H1 (cell line): ENCODE data around the gene HTR3D. TPM values are rescaled to one million over a fixed set of nuclear protein-coding genes. Genes with fewer than 3 reads are reported as not detected.

Source experiments
- CTCF ChIA-PET: fragments of 300-600 bp; sonication (Branson Sonifier 250); formaldehyde crosslinking; loops from one replicate; lab custom pipeline; 2021; ENCODE audit not compliant: partially characterized antibody; lab: Charles Lee
- POLR2A ChIA-PET: fragments of 300-600 bp; sonication (Branson Sonifier 250); formaldehyde crosslinking; loops from one replicate; lab custom pipeline; 2021; ENCODE audit warnings: inconsistent platforms; ENCODE audit not compliant: partially characterized antibody; lab: Charles Lee
- DNase-seq, 2 experiments: peaks; one replicate each; pipeline versions ENCODE4 v3.0.0 to v3.0.0-alpha.2; 2010 to 2022; ENCODE audit warnings: low spot score in 2 of 2, low read depth in 1 of 2, mixed read lengths in 1 of 2
- FAIRE-seq: peaks from 2 replicates; lab custom pipeline; 2011; peaks lifted over from hg19 to GRCh38; lab: Jason Lieb, UNC
- H2AFZ ChIP-seq: 2 replicates; pipeline ENCODE4 v1.8.1; 2012; ENCODE audit warnings: low read length, inconsistent platforms
- H2AK5ac ChIP-seq: 2 replicates; pipeline ENCODE4 v1.6.1; 2013; ENCODE audit warnings: low read depth, low read length
- H2BK120ac ChIP-seq: replicated peaks from 2 replicates; pipeline ENCODE3; 2013; ENCODE audit warnings: low read depth, low read length, inconsistent platforms
- H2BK12ac ChIP-seq: 2 replicates; pipeline ENCODE4 v1.6.1; 2013; ENCODE audit warnings: low read depth, low read length
- H2BK15ac ChIP-seq: 2 replicates; pipeline ENCODE4 v1.6.1; 2013; ENCODE audit warnings: low read length
- H2BK20ac ChIP-seq: 2 replicates; pipeline ENCODE4 v1.6.1; 2013; ENCODE audit warnings: low read length
- H2BK5ac ChIP-seq: 2 replicates; pipeline ENCODE4 v1.6.1; 2013; ENCODE audit warnings: low read depth, low read length
- H3K14ac ChIP-seq: 2 replicates; pipeline ENCODE4 v1.6.1; 2013; ENCODE audit warnings: inconsistent platforms; ENCODE audit not compliant: insufficient read length
- H3K18ac ChIP-seq: 2 replicates; pipeline ENCODE4 v1.6.1; 2013; ENCODE audit warnings: low read length; ENCODE audit errors: extremely low read depth
- H3K23ac ChIP-seq: 2 replicates; pipeline ENCODE4 v1.6.1; 2013; ENCODE audit warnings: inconsistent platforms; ENCODE audit not compliant: insufficient read length
- H3K23me2 ChIP-seq: 2 replicates; pipeline ENCODE4 v1.6.1; 2013; ENCODE audit warnings: low read depth, low read length
- H3K27ac ChIP-seq: 2 replicates; pipeline ENCODE4 v1.6.1; 2011; ENCODE audit warnings: low read depth, low read length, inconsistent platforms
- H3K27me3 ChIP-seq, 4 experiments: replicated peaks in 1 of 4; 1 replicate in 1 of 4; 2 replicates in 3 of 4; pipeline versions ENCODE4 v1.6.1 to v1.8.1; 2011 to 2013; ENCODE audit warnings: low read length in 3 of 4, mild to moderate bottlenecking in 3 of 4, inconsistent platforms in 2 of 4, mixed read lengths in 2 of 4, moderate library complexity in 1 of 4; ENCODE audit not compliant: control insufficient read depth in 3 of 4, insufficient read depth in 3 of 4; ENCODE audit errors: extremely low read depth in 1 of 4
- H3K36me3 ChIP-seq, 4 experiments: 2 replicates each; pipeline versions ENCODE4 v1.6.1 to v1.8.1; 2011 to 2013; ENCODE audit warnings: mild to moderate bottlenecking in 4 of 4, low read length in 3 of 4, moderate library complexity in 2 of 4, control low read depth in 1 of 4, inconsistent platforms in 1 of 4; ENCODE audit not compliant: insufficient read depth in 4 of 4, control insufficient read depth in 2 of 4
- H3K4ac ChIP-seq: replicated peaks from 2 replicates; pipeline ENCODE3; 2013; ENCODE audit warnings: low read length, low read depth, mixed read lengths, inconsistent platforms; ENCODE audit not compliant: insufficient read length
- H3K4me1 ChIP-seq, 4 experiments: replicated peaks in 1 of 4; 1 replicate in 1 of 4; 2 replicates in 3 of 4; pipeline versions ENCODE4 v1.6.1 to v1.8.1; 2011 to 2013; ENCODE audit warnings: low read length in 3 of 4, inconsistent platforms in 2 of 4, mixed read lengths in 1 of 4; ENCODE audit not compliant: insufficient read depth in 4 of 4, control insufficient read depth in 3 of 4
- H3K4me2 ChIP-seq, 2 experiments: 2 replicates each; pipeline versions ENCODE4 v1.6.1 to v1.8.1; 2011 to 2013; ENCODE audit warnings: low read depth in 2 of 2, low read length in 2 of 2, control low read depth in 1 of 2, inconsistent platforms in 1 of 2, mild to moderate bottlenecking in 1 of 2; ENCODE audit not compliant: insufficient read depth in 1 of 2
- H3K4me3 ChIP-seq, 4 experiments: fragments of 200-600, 300-600 bp in 1 of 4; sonication (generic), shearing (Covaris generic), sonication (Bioruptor Twin) in 1 of 4; 2 replicates each; pipeline versions ENCODE4 v1.5.1 to v1.8.1; 2011 to 2016; ENCODE audit warnings: low read length in 4 of 4, low read depth in 3 of 4, control low read depth in 2 of 4, inconsistent platforms in 2 of 4, mild to moderate bottlenecking in 2 of 4, mixed read lengths in 1 of 4, moderate library complexity in 1 of 4; ENCODE audit not compliant: insufficient read depth in 2 of 4; ENCODE audit errors: extremely low read depth in 1 of 4
- H3K56ac ChIP-seq: replicated peaks from 2 replicates; pipeline ENCODE3; 2013; ENCODE audit warnings: low read depth, mild to moderate bottlenecking, mixed read lengths, low read length, inconsistent platforms; ENCODE audit not compliant: insufficient read length
- H3K79me1 ChIP-seq: 2 replicates; pipeline ENCODE4 v1.6.1; 2013; ENCODE audit warnings: low read depth, low read length, control low read depth
- H3K79me2 ChIP-seq, 2 experiments: 2 replicates each; pipeline versions ENCODE4 v1.6.1 to v1.8.1; 2012 to 2013; ENCODE audit warnings: low read length in 2 of 2, mild to moderate bottlenecking in 2 of 2, inconsistent platforms in 1 of 2; ENCODE audit not compliant: insufficient read depth in 2 of 2, control insufficient read depth in 1 of 2
- H3K9ac ChIP-seq, 4 experiments: replicated peaks in 1 of 4; 1 replicate in 1 of 4; 2 replicates in 3 of 4; pipeline versions ENCODE4 v1.6.1 to v1.8.1; 2011 to 2013; ENCODE audit warnings: low read depth in 3 of 4, low read length in 3 of 4, control low read depth in 2 of 4, mild to moderate bottlenecking in 2 of 4, moderate library complexity in 2 of 4, inconsistent platforms in 1 of 4; ENCODE audit errors: extremely low read depth in 1 of 4
- H3K9me3 ChIP-seq, 2 experiments: 2 replicates each; pipeline versions ENCODE4 v1.6.1 to v1.8.1; 2012 to 2013; ENCODE audit warnings: mild to moderate bottlenecking in 2 of 2, moderate library complexity in 2 of 2, control low read depth in 1 of 2, inconsistent platforms in 1 of 2, low read depth in 1 of 2, low read length in 1 of 2, mixed read lengths in 1 of 2; ENCODE audit not compliant: insufficient read depth in 2 of 2
- H4K20me1 ChIP-seq, 2 experiments: replicated peaks in 1 of 2; 2 replicates each; pipeline versions ENCODE3 to v1.8.1; 2011 to 2013; ENCODE audit warnings: inconsistent platforms in 2 of 2, low read length in 2 of 2, mild to moderate bottlenecking in 1 of 2; ENCODE audit not compliant: insufficient read depth in 2 of 2, control insufficient read depth in 1 of 2
- H4K5ac ChIP-seq: 2 replicates; pipeline ENCODE4 v1.6.1; 2013; ENCODE audit warnings: low read length, low read depth, mixed read lengths, inconsistent platforms; ENCODE audit not compliant: insufficient read length
- H4K8ac ChIP-seq: 2 replicates; pipeline ENCODE4 v1.8.0; 2013; ENCODE audit warnings: mild to moderate bottlenecking, moderate library complexity, low read length, inconsistent platforms; ENCODE audit not compliant: insufficient read depth; ENCODE audit errors: extremely low read depth
- H4K91ac ChIP-seq: replicated peaks from 2 replicates; pipeline ENCODE3; 2013; ENCODE audit warnings: low read length, mixed read lengths, inconsistent platforms; ENCODE audit not compliant: insufficient read length
- BACH1 ChIP-seq: IDR thresholded peaks from 2 replicates; pipeline ENCODE4 v1.6.1; 2012; ENCODE audit warnings: low read length, improper control_type of control experiment
- CTCF ChIP-seq, 3 experiments: IDR thresholded peaks; 1 replicate in 2 of 3; 2 replicates in 1 of 3; pipeline versions ENCODE4 v1.5.1 to v1.6.1; 2011; ENCODE audit warnings: low read length in 3 of 3, mild to moderate bottlenecking in 3 of 3, inconsistent platforms in 2 of 3, low read depth in 1 of 3, moderate library complexity in 1 of 3; ENCODE audit not compliant: insufficient read depth in 1 of 3; ENCODE audit errors: control extremely low read depth in 1 of 3
- NANOG ChIP-seq: IDR thresholded peaks from 2 replicates; pipeline ENCODE4 v1.6.1; 2011; ENCODE audit warnings: low read length, low read depth, mild to moderate bottlenecking, inconsistent platforms; ENCODE audit not compliant: insufficient read depth, poor library complexity, severe bottlenecking
- SIN3A ChIP-seq, 2 experiments: IDR thresholded peaks in 1 of 2; conservative IDR thresholded peaks in 1 of 2; 2 replicates each; pipeline ENCODE4 v1.6.1; 2011 to 2012; ENCODE audit warnings: low read length in 2 of 2, improper control_type of control experiment in 1 of 2, low read depth in 1 of 2, mild to moderate bottlenecking in 1 of 2
- SIX5 ChIP-seq: IDR thresholded peaks from 2 replicates; pipeline ENCODE4 v1.6.1; 2011; ENCODE audit warnings: mild to moderate bottlenecking, low read depth, low read length
- SP2 ChIP-seq: IDR thresholded peaks from 2 replicates; pipeline ENCODE4 v1.6.1; 2012; ENCODE audit warnings: mild to moderate bottlenecking, low read length, inconsistent platforms
- SP4 ChIP-seq: IDR thresholded peaks from 2 replicates; pipeline ENCODE4 v1.6.1; 2012; ENCODE audit warnings: low read length, inconsistent platforms
- SUZ12 ChIP-seq: fragments of 200-600 bp; sonication (generic); IDR thresholded peaks from 2 replicates; pipeline ENCODE4 v1.6.1; 2012; ENCODE audit warnings: mild to moderate bottlenecking, inconsistent platforms, low read length, moderate library complexity, mixed read lengths
- TCF12 ChIP-seq: IDR thresholded peaks from 2 replicates; pipeline ENCODE4 v1.6.1; 2011; ENCODE audit warnings: low read depth, mild to moderate bottlenecking, low read length
- YY1 ChIP-seq: IDR thresholded peaks from 2 replicates; pipeline ENCODE4 v1.6.1; 2011; ENCODE audit warnings: low read depth, mild to moderate bottlenecking, low read length
- ZNF274 ChIP-seq: IDR thresholded peaks from 2 replicates; pipeline ENCODE4 v1.7.0; 2012; ENCODE audit warnings: low read length, borderline replicate concordance; ENCODE audit errors: extremely low read depth
- WGBS, 2 experiments: shearing (Covaris generic) in 1 of 2; methylation state at CpG; one replicate each; pipeline versions ENCODE4 v1.1.6 to v1.1.7; 2013 to 2015; ENCODE audit warnings: low lambda C conversion rate in 2 of 2, mixed read lengths in 2 of 2, inconsistent platforms in 1 of 2, low coverage in 1 of 2, missing lambda C conversion rate in 1 of 2; ENCODE audit not compliant: insufficient replicate concordance in 2 of 2, insufficient coverage in 1 of 2, insufficient read length in 1 of 2; ENCODE audit errors: extremely low coverage in 1 of 2, missing lambda C conversion rate in 1 of 2; 5-methylcytosine and 5-hydroxymethylcytosine counted together
- polyA plus RNA-seq, 7 experiments: library from polyadenylated mRNA; depleted of rRNA in 3 of 7; stranded (reverse) in 5 of 7; unstranded in 2 of 7; fragments of >200 nt in 5 of 7; fragments of 200-250 nt in 2 of 7; gene quantifications; 1 replicate in 5 of 7; 2 replicates in 1 of 7; 4 replicates in 1 of 7; pipeline versions ENCODE4 v1.2.1 to v1.2.3, GENCODE V29; 2011 to 2013; ENCODE audit warnings: missing spikeins in 2 of 7, mixed read lengths in 2 of 7
- total RNA-seq: library from RNA; stranded (reverse); fragmentation: NEBNext Ultra II Directional; extraction: Animal tissue kit (Norgen Biotek cat#: 25700); gene quantifications from 2 replicates; pipeline ENCODE4 v1.2.1, GENCODE V29; 2021

HTR3D gene
- total and polyA plus RNA-seq, 2 of the 8 experiments (the other 6 are each of a cell fraction or from before 2014, with no cell fraction given), result not detected

DNA sequence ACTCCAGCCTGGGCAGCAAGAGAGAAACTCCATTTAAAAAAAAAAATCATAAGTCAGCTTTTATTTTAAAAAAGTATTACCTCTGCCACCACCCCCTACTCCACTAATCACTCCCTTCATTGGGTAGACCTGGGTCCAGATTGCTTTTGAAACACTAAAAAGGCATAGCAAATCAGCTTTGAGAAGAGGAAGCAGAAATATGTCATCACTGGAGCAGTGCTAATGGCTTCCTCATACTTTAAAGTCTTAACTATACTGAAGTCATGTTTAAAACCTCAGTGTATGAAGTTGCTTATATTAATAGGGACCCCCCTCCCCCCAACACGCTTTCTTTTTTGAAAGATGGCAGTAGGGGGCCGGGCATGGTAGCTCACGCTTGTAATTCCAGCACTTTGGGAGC is 1.0 kb upstream of the HTR3D start:
- Histone ChIP-seq H3K9ac (no peak overlapping the region), H3K27me3 (no peaks in the 10 kb centered on the region), H3K36me3 (no peaks in the 10 kb centered on the region; a peak in 1 of 8 replicates), H3K4me1 (no peaks in the 10 kb centered on the region), H2BK20ac (no peak overlapping the region), H4K20me1 (peaks cover 0 to 1% of the 10 kb centered on the region in 2 experiments), H3K23me2 (no peaks in the 10 kb centered on the region), H3K4me3 (no peak overlapping the region), H2AK5ac (no peak overlapping the region), H4K8ac (no peak overlapping the region), H3K79me1 (no peaks in the 10 kb centered on the region), H3K27ac (no peak overlapping the region), H4K5ac (no peak overlapping the region), H3K4me2 (no peak overlapping the region), H3K14ac (no peak overlapping the region), H2BK120ac (no peak overlapping the region), H2AFZ (no peak overlapping the region), H3K23ac (no peak overlapping the region), H2BK15ac (no peak overlapping the region), H3K18ac (no peak overlapping the region), H3K56ac (no peak overlapping the region), H3K4ac (no peak overlapping the region), H3K79me2 (no peaks in the 10 kb centered on the region), H3K9me3 (no peaks in the 10 kb centered on the region), H2BK12ac (no peak overlapping the region), H4K91ac (no peak overlapping the region), H2BK5ac (no peak overlapping the region)
- 83% methylated on average over 3 of the region's 3 CpGs; no CpG with 5 or more reads in 1 of the 2 experiments for WGBS, 2 experiments
- FAIRE-seq (no peak), DNase-seq (no peak)
- ChIA-PET POLR2A (no interaction called here), CTCF (interaction anchor here (0.6 to 1.5 kb wide), 3 partner anchors 14 to 197 kb away, joined by 3 read pairs; no protein-coding TSS in a partner anchor)
- no peak for TF ChIP-seq NANOG
- no peak for TF ChIP-seq TCF12
- TF ChIP-seq CTCF (IDR thresholded peaks at IDR 0.05; ENCODE audit: control extremely low read depth in 1 of 3, insufficient read depth in 1 of 3, low read depth in 1 of 3, low read length in 3 of 3), result no peak
- no peak for TF ChIP-seq SP2
- TF ChIP-seq YY1, result no peak
- no peak for TF ChIP-seq SUZ12
- TF ChIP-seq SIX5, result no peak
- TF ChIP-seq ZNF274, result no peak
- TF ChIP-seq SIN3A (conservative IDR thresholded peaks at IDR 0.05 in 1 of 2, IDR thresholded peaks at IDR 0.05 in 1 of 2; ENCODE audit: low read depth in 1 of 2, low read length in 2 of 2), result no peak
- TF ChIP-seq BACH1, result no peak
- TF ChIP-seq SP4, result no peak
